Nephron (organoid): ENCODE measurements around the gene SGCD.
"Not testable (repeated sequence)": the region's sequence is repeated elsewhere in the genome, so short reads cannot be mapped to it uniquely, and the experiment has no call there.

Experiments used
- H3K27ac Mint-ChIP-seq, 3 experiments: 2 replicates each; pipeline ENCODE4 v1.8.0; 2020; ENCODE audit warnings: mixed read lengths in 3 of 3, mild to moderate bottlenecking in 2 of 3, moderate library complexity in 1 of 3
- H3K27me3 Mint-ChIP-seq: 2 replicates; pipeline ENCODE4 v1.8.0; 2021; ENCODE audit warnings: low read depth, mild to moderate bottlenecking, moderate library complexity, mixed read lengths
- H3K36me3 Mint-ChIP-seq: 2 replicates; pipeline ENCODE4 v1.8.0; 2020; ENCODE audit warnings: low read depth, mixed read lengths
- H3K4me1 Mint-ChIP-seq: 2 replicates; pipeline ENCODE4 v1.8.0; 2020; ENCODE audit warnings: mixed read lengths
- H3K4me3 Mint-ChIP-seq, 3 experiments: 2 replicates each; pipeline ENCODE4 v1.8.0; 2020; ENCODE audit warnings: mild to moderate bottlenecking in 3 of 3, mixed read lengths in 3 of 3, moderate library complexity in 2 of 3
- H3K9me3 Mint-ChIP-seq: 2 replicates; pipeline ENCODE4 v1.8.0; 2020; ENCODE audit warnings: mixed read lengths
- TF ChIP-seq, protein P1 (sequence below), 3 experiments: fragments of 200-600 bp; sonication (generic); IDR thresholded peaks; one replicate each; pipeline ENCODE4 v1.5.0; 2021; ENCODE audit warnings: antibody characterized with exemption in 3 of 3; ENCODE audit not compliant: unreplicated experiment in 3 of 3

The SGCD gene

DNA sequence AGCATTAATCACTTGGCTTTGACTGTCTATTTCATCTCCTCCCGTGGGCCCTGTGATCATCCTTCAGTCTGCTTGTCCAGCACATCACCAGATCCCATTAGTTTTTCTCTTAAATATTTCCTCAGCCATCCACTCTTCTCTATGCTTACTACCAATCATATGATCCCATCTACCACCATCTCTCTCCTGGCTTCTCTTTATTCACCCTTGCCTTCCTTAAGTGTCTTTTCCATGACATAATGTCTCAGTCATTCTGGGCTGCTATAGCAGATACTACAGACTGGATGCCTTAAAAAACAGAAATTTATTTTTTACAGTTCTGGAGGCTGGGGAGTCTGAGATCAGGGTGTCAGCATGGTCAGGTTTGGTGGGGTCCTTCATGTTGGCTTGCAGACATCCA, 314.7 kb downstream of the SGCD start:
- H3K36me3 Mint-ChIP-seq, result peaks cover 6% of the 10 kb centered on the region
- TF ChIP-seq, protein P1, sequence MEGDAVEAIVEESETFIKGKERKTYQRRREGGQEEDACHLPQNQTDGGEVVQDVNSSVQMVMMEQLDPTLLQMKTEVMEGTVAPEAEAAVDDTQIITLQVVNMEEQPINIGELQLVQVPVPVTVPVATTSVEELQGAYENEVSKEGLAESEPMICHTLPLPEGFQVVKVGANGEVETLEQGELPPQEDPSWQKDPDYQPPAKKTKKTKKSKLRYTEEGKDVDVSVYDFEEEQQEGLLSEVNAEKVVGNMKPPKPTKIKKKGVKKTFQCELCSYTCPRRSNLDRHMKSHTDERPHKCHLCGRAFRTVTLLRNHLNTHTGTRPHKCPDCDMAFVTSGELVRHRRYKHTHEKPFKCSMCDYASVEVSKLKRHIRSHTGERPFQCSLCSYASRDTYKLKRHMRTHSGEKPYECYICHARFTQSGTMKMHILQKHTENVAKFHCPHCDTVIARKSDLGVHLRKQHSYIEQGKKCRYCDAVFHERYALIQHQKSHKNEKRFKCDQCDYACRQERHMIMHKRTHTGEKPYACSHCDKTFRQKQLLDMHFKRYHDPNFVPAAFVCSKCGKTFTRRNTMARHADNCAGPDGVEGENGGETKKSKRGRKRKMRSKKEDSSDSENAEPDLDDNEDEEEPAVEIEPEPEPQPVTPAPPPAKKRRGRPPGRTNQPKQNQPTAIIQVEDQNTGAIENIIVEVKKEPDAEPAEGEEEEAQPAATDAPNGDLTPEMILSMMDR (IDR thresholded peaks at IDR 0.05; ENCODE audit: unreplicated experiment in 3 of 3), result no peak
- H3K27me3 Mint-ChIP-seq, result no peaks in the 10 kb centered on the region
- H3K9me3 Mint-ChIP-seq, result no peaks in the 10 kb centered on the region
- H3K27ac Mint-ChIP-seq, result peak overlapping the region; percentile 12 to 58 (median 54)
- H3K4me1 Mint-ChIP-seq, result peaks cover 34% of the 10 kb centered on the region
- no peak overlapping the region for H3K4me3 Mint-ChIP-seq

DNA sequence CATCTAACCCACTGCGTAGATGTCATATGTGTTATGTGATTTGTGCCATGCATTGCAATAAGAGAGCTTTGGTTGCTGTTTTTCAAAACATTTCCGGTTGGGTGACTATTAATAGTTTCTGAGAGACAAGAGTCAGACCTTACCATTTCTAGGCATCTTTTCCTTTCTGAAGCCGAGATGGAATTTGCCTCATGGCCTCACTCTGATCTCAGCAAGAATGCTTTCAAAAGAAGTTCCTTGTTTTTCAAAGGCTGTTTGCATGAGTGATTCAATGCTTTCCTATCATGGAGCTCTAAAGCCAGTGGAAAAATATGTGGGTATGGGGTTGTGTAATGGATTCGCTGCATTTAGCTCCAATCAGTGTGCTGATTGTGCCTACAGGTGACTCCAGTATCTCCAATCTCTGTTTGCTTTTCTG, 320.1 kb downstream of the SGCD start:
- Mint-ChIP-seq H3K36me3 (peaks cover 14% of the 10 kb centered on the region), H3K4me3 (no peak overlapping the region), H3K9me3 (peaks cover 13% of the 10 kb centered on the region), H3K27me3 (no peaks in the 10 kb centered on the region), H3K4me1 (peaks cover 9% of the 10 kb centered on the region), H3K27ac (peak overlapping the region; percentile 47 to 77 (median 74))
- TF ChIP-seq, protein P1 (IDR thresholded peaks at IDR 0.05; ENCODE audit: unreplicated experiment in 3 of 3), result no peak

DNA sequence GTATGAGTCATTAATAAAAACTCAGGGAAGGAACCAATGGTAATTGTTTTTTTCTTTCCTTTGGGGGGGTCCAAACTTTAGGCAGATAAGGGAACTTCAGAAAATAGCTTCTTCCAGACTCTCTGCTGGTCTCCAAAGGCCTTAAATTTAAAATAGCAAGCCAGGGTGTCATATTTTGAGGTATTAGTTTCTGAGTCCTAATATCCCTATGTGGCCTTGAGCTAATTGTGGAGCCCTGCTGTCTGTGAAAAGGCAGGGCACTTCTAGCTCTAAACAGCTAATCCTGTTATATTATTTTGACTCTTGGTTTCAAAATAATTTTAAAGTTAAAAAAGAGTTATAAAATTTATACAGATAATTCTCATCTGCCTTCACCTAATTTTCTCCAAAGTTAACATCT, 327.5 kb downstream of the SGCD start:
- H3K27ac Mint-ChIP-seq, result peak overlapping the region in 1 of 3 experiments; percentile 44

DNA sequence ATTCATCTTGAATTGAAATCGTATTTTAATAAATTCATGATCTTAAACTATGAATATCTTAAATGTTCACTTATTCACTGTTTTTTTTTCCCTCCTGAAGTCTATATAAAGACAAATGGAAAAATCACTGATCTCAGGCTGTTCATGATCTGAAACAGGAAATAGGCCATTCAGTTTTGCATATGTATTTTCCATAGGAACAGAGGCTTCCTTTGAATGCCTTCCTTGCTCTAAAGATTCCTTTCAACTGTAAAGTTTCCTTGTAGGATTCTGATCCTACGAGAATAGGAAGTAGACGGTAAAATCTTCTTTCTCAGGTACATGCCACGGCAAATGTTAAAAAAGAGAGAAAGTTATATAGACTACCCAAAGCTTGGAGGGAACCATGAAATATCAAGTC, 328.8 kb downstream of the SGCD start:
- Mint-ChIP-seq H3K27ac (no peak overlapping the region), H3K4me3 (no peak overlapping the region), H3K9me3 (peaks cover 8% of the 10 kb centered on the region), H3K36me3 (no peaks in the 10 kb centered on the region), H3K27me3 (no peaks in the 10 kb centered on the region), H3K4me1 (peaks cover 10% of the 10 kb centered on the region)
- TF ChIP-seq, protein P1 (IDR thresholded peaks at IDR 0.05; ENCODE audit: unreplicated experiment in 3 of 3), result no peak

More for the DNA sequence above, 327.5 kb downstream of the SGCD start:
- Mint-ChIP-seq H3K36me3 (peaks cover 4% of the 10 kb centered on the region), H3K27me3 (no peaks in the 10 kb centered on the region), H3K4me1 (peaks cover 10% of the 10 kb centered on the region), H3K4me3 (no peak overlapping the region), H3K9me3 (peaks cover 12% of the 10 kb centered on the region)
- TF ChIP-seq, protein P1 (IDR thresholded peaks at IDR 0.05; ENCODE audit: unreplicated experiment in 3 of 3), result no peak

DNA sequence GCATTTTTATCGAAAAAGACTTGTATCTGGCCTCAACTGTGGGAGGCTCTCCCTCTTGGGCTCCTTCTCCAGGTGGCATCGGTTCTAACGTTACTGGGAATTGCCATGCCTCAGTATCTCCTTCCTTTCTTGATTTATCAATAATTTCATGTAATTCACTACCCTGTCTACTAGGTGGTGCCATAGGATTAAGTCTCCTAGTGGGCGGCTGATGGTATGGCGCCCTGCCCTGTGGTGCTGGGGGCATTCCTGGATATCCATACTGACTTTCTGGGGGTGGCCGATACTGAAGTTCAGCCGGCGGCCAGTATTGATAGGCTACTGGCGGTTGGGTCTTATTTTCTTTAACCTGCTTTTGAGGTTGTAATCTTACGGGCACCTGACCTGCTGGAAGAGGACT, 337.9 kb downstream of the SGCD start:
- H3K36me3 Mint-ChIP-seq, H3K27me3 Mint-ChIP-seq, H3K4me1 Mint-ChIP-seq, H3K4me3 Mint-ChIP-seq, H3K9me3 Mint-ChIP-seq, H3K27ac Mint-ChIP-seq: not testable (repeated sequence)

DNA sequence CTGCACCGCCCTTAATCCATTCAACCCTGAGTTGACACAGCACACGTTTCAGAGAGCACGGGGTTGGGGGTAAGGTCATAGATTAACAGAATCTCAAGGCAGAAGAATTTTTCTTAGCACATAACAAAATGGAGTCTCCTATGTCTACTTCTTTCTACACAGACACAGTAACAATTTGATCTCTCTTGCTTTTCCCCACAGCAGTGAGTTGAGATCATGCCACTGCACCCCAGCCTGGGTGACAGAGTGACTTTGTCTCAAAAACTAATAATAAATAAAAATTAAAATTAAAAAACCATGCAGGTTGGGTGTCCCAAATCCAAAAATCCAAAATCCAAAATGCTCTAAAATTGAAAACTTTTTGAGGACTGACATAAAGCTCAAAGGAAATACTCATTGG, 339.7 kb downstream of the SGCD start:
- H3K4me3 Mint-ChIP-seq, H3K36me3 Mint-ChIP-seq, H3K27me3 Mint-ChIP-seq, H3K27ac Mint-ChIP-seq, H3K4me1 Mint-ChIP-seq, H3K9me3 Mint-ChIP-seq: not testable (repeated sequence)

DNA sequence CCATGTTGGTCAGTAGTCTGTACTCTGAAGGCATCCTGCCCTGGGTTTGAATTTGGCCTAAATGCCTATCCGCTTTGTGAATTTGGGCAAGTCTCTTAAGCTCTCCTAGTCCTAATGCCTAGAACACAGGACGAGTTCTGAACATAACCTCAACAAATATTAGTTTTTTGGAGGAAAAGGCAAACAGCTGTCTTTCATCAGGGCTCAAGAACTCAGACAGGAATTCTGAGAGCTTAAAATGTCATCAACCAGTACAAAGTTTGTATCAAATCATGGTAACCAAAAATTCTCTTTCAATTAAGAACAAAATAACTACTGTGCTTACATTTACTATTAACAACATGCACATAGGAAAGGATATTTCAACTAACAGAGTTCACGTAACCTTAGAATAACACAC, 340.7 kb downstream of the SGCD start:
- Mint-ChIP-seq H3K36me3 (no peaks in the 10 kb centered on the region), H3K4me3 (no peak overlapping the region), H3K27me3 (no peaks in the 10 kb centered on the region), H3K27ac (peak overlapping the region in 1 of 3 experiments; percentile 20), H3K4me1 (peaks cover 13% of the 10 kb centered on the region), H3K9me3 (no peaks in the 10 kb centered on the region)
- TF ChIP-seq, protein P1 (IDR thresholded peaks at IDR 0.05; ENCODE audit: unreplicated experiment in 3 of 3), result no peak
